ENCODE results near the gene ADTRP. TPM values are rescaled to one million over a fixed set of nuclear protein-coding genes. Genes with fewer than 3 reads are reported as not detected.

The ADTRP gene
- total RNA-seq, 1 experiment from 2014 or later = not detected

DNA sequence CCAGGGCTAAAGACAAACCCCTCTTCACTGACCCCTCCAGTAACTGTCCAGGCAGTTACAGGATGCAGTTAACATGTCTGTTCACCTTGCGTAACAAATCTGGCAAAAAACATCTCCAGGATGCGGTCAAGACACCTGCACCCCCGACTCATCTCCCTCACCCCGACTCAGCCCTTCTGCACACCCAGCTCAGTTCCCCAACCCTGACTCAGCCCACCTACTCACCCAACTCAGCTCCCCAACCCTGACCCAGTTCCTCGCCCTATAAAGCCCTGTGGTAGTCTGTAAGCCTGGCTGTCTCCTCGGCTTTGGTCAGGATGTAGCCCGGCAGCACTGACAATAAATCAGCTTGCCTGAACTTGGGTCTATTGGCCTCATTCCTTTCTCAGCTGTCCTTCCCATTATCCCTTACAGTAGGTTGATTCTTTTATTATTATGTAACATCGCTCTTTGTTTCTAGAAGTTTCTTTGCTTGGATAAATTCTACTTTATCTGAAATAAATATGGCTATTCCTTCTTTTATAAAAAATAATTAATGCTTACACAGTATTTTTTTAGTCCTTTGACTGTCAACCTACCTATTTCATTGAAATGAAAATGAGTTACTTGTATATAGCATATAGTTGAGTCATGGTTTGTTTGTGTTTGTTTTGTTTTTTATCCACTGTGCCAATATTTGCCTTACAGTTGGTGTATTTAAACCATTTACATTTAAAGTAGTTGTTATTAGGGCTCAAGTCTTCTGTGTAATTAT, 12.9 kb upstream of the ADTRP start:
- Histone ChIP-seq H3K4me3 (no peak overlapping the region), H3K4me1 (no peaks in the 10 kb centered on the region), H3K27me3 (no peaks in the 10 kb centered on the region), H3K27ac (no peak overlapping the region), H3K9me3 (replicated peaks) (no peaks in the 10 kb centered on the region), H3K36me3 (no peaks in the 10 kb centered on the region)
- no peak for DNase-seq

DNA sequence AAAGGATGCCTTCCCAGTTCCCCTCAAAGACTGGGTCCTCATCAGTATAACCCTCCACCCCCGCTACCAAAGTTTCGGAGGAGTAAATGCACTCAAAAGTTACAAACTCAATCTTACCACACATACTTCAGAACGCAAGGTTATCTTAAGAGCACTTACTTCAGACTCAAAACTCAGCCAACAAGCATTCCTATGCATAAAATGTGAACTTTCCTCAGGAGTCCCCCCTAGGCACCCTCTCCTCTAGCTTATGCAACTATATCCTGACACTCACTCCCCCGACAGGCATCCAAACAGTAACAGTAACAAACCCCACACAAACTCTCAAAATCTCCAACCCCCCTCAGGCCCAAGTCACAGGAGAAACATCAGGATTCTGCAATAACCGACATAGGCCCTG, 11.1 kb upstream of the ADTRP start:
- no peaks in the 10 kb centered on the region for H3K27me3 ChIP-seq
- H3K9me3 ChIP-seq (replicated peaks) = no peaks in the 10 kb centered on the region
- H3K4me1 ChIP-seq = no peaks in the 10 kb centered on the region
- no peak for DNase-seq
- H3K4me3 ChIP-seq = no peak overlapping the region
- H3K27ac ChIP-seq = no peak overlapping the region
- no peaks in the 10 kb centered on the region for H3K36me3 ChIP-seq

DNA sequence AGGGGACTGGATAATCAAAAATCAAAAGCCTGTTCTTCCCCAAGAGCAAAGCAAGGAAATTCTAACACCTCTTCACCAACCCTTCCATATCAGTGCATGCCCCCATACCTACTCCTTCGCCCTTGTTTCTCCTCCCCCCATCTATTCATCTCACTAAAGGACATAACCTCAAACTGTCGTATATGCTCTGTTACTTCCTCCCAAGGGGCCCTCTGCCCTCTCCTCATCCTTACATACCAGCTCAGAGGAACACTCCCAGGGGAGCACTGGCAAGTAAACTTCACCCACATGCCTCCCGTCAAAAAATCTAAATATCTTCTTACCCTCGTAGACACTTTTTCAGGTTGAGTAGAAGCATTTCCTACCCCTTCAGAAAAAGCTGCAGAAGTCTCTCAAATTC, 9.4 kb upstream of the ADTRP start:
- H3K9me3 ChIP-seq (replicated peaks) = no peaks in the 10 kb centered on the region
- no peaks in the 10 kb centered on the region for H3K4me1 ChIP-seq
- no peak overlapping the region for H3K27ac ChIP-seq
- H3K27me3 ChIP-seq = no peaks in the 10 kb centered on the region
- no peaks in the 10 kb centered on the region for H3K36me3 ChIP-seq
- no peak overlapping the region for H3K4me3 ChIP-seq
- no peak for DNase-seq

DNA sequence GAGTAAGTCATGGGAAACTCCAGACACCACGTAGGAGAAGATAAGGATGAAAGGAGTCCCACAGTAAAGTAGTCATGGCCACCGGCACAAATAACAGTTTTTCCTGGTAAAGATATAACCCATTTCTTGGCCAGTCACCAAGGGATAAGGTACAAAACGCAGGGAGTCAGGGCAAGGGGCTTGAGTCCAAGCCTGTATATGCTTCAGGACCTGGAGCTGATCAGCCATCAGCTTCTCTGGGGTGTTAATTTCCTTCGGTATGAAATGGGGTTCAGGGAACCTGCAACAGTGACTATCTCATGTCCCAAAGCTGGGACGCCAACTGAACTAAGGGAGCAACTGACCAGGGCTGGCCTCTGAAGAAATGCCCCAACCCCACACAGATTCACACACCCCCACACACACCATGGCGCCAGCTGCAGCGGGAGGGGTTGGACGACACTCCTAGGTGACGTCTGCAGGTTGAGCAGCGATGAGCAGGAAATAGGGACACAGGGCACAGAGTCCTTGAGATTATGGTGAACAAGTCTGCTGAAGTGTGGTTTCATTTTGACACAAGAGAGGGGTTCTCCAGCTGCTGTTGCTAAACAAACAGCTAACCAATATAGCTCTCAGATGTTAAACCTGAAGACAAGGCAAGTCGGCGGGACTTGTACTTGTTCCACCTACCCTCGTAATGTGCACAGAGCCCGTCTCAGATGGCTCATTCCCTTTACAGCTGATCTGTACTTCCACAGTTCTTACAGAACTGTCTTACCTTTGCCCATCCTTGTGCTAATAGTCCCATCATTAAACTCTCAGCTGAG, 7.4 kb upstream of the ADTRP start:
- no peak overlapping the region for H3K27ac ChIP-seq
- no peaks in the 10 kb centered on the region for H3K9me3 ChIP-seq (replicated peaks)
- H3K4me1 ChIP-seq = no peaks in the 10 kb centered on the region
- no peak overlapping the region for H3K4me3 ChIP-seq
- H3K27me3 ChIP-seq = no peaks in the 10 kb centered on the region
- no peaks in the 10 kb centered on the region for H3K36me3 ChIP-seq
- DNase-seq = no peak

DNA sequence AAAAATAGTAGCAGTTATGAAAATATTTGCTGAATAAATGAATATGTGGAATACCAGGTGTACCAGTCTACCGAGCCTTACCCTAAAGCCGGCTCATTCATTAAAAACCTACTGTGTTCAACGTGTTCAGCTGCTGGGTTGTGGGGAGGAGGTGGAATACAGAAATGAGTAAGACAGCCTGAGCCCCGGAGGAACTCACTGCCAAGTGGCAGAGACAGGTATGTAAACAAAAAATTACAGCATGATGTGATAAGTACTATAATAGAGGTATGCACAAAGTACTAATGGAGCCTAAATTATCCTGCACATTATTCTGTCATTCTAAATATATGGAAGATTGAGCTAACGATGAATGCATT, 6.8 kb upstream of the ADTRP start:
- Histone ChIP-seq H3K9me3 (replicated peaks) (no peaks in the 10 kb centered on the region), H3K4me1 (no peaks in the 10 kb centered on the region), H3K4me3 (no peak overlapping the region), H3K27me3 (no peaks in the 10 kb centered on the region), H3K27ac (no peak overlapping the region), H3K36me3 (no peaks in the 10 kb centered on the region)
- no peak for DNase-seq

DNA sequence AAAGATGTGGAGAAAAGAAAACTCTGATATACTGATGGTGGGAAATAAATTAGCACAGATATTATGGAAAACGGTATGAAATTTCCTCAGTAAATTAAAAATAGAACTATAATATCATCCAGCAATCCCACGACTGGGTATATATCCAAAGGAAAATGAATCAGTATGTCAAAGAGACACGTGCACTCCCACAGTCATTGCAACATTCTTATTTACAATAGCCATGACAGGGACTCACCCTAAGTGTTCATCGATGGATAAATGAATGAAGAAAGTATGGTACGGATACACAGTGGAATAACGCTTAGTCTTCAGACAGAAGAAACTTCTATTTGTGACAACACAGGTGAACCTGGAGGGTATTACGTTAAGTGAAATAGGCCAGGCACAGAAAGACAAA, 5.7 kb upstream of the ADTRP start:
- no peak for DNase-seq
- Histone ChIP-seq H3K9me3 (replicated peaks) (no peaks in the 10 kb centered on the region), H3K4me3 (no peak overlapping the region), H3K27ac (no peak overlapping the region), H3K4me1 (no peaks in the 10 kb centered on the region), H3K36me3 (no peaks in the 10 kb centered on the region), H3K27me3 (no peaks in the 10 kb centered on the region)

DNA sequence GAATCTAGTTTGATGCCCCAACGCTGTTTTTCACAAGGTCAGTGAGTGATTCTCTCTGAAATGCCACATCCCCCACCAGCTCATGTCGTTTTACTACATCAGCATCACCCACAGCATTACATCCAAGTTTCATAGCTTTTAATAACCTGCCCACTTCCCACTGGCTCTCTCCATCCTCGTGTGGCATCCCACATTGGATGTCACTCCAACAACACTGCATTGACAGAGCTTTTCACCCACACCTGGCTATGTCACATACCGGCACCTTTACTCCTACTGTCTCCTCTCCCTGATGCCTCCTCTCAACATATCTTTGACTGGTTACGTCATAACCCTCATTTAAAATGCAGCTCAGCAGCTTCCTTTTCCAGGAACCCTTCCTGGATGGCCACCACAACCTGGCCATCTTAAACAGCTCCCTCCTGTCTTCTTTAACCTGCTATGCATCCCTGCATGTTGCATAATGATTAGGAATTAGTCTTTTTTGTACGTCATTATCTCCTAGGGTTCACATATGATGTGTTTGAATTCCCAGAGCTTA, 5.0 kb upstream of the ADTRP start:
- no peaks in the 10 kb centered on the region for H3K27me3 ChIP-seq
- no peaks in the 10 kb centered on the region for H3K36me3 ChIP-seq
- H3K9me3 ChIP-seq (replicated peaks) = no peaks in the 10 kb centered on the region
- no peak for DNase-seq
- H3K27ac ChIP-seq = no peak overlapping the region
- H3K4me1 ChIP-seq = no peaks in the 10 kb centered on the region
- no peak overlapping the region for H3K4me3 ChIP-seq

DNA sequence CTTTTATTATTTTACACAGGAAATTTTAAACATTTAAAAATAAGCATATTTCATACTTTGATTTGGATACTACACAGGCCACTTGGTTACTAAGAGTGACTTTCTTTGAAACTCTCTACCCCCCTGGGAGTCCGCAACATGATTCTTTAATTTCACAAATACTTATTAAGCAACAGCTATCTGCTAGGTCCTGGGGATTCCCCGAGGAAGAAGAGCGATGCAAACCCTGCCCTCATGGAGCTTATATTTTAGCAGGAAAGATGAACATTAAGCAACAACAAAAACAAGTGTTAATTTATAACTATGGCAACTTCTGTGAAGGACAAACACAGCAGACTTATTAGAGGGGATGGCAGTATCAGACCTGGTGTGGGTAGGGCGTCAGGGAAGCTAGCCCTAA, 3.9 kb upstream of the ADTRP start:
- no peak overlapping the region for H3K27ac ChIP-seq
- H3K4me3 ChIP-seq = no peak overlapping the region
- no peaks in the 10 kb centered on the region for H3K4me1 ChIP-seq
- H3K9me3 ChIP-seq (replicated peaks) = no peaks in the 10 kb centered on the region
- no peak for DNase-seq
- H3K27me3 ChIP-seq = no peaks in the 10 kb centered on the region
- no peaks in the 10 kb centered on the region for H3K36me3 ChIP-seq

DNA sequence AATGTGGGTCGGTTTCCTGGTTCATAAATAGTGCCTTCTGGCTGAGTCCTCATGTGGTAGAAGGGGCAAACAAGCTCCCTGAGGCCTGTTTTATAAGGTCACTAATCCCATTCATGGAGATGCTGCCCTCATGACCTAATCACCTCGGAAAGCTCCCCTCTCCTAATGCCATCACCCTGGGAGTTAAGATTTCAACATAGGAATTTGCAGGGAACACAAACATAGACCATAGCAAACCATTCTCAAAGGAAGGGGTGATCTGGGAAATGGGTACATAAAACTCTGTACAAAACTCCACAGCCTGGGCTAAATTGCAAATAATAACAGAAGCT, 1.5 kb upstream of the ADTRP start:
- H3K27me3 ChIP-seq = no peaks in the 10 kb centered on the region
- no peak overlapping the region for H3K4me3 ChIP-seq
- no peak for DNase-seq

DNA sequence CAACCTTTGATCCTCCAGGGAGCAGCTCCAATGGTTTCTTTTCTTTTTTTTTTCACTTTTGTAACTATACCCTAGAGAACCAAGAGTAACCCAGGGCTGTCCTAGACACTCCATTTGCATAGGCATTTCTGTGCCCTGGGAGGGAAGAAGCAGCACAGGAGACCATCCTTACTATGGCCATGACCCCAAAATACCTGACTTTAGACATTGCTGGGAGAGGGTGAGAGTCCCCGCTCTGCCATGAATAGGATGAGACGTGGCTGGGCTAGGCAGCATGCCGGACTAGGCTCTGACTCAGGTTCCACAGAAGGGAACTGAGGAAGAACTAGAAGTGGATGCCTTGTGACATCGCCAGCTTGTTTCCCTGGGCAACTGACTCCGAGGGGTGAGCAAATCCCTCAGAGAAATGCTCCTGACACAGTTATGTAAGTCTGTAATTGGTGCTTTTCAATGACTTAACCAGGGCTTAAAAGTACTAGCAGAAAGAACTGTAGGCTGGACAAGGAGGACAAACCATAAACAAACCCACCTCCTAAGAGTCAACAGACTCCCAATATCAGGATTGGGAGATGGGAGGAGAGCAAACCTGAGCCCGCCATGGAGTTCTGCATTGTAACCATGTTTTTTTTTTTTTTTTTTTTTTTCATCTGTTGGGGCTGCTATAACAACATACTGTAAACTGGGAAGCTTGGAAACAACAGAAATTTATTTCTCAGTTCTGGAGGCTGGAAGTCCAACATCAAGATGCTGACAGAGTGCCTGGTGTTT, 910 bp upstream of the ADTRP start:
- Histone ChIP-seq H3K4me1 (no peaks in the 10 kb centered on the region), H3K27ac (no peak overlapping the region), H3K4me3 (no peak overlapping the region), H3K36me3 (no peaks in the 10 kb centered on the region), H3K9me3 (replicated peaks) (no peaks in the 10 kb centered on the region), H3K27me3 (no peaks in the 10 kb centered on the region)
- DNase-seq = no peak

More for the DNA sequence above, 1.5 kb upstream of the ADTRP start:
- no peaks in the 10 kb centered on the region for H3K4me1 ChIP-seq
- no peak overlapping the region for H3K27ac ChIP-seq
- H3K36me3 ChIP-seq = no peaks in the 10 kb centered on the region
- no peaks in the 10 kb centered on the region for H3K9me3 ChIP-seq (replicated peaks)

DNA sequence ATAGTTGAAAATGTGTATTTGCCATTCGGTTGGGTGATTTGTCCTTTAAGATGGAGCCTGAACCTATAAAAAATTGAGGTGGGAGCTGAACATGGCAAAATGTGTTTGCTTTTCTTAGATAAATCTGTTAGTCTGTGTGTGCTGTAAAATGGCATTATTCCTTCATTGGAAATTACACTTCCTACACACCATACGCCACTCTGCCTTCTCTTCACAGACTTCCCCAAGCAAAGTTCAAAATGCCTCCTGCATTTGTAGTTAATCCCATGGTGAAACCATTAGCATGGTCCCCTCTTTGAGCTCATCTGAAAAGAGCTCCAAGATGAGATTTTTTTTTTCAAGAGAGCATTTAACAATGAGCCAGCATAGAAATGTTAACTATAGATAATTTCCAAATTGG, 567 bp downstream of the ADTRP start:
- Histone ChIP-seq H3K27ac (no peak overlapping the region), H3K4me3 (no peak overlapping the region), H3K9me3 (replicated peaks) (no peaks in the 10 kb centered on the region), H3K4me1 (no peaks in the 10 kb centered on the region), H3K36me3 (no peaks in the 10 kb centered on the region), H3K27me3 (no peaks in the 10 kb centered on the region)
- no peak for DNase-seq

DNA sequence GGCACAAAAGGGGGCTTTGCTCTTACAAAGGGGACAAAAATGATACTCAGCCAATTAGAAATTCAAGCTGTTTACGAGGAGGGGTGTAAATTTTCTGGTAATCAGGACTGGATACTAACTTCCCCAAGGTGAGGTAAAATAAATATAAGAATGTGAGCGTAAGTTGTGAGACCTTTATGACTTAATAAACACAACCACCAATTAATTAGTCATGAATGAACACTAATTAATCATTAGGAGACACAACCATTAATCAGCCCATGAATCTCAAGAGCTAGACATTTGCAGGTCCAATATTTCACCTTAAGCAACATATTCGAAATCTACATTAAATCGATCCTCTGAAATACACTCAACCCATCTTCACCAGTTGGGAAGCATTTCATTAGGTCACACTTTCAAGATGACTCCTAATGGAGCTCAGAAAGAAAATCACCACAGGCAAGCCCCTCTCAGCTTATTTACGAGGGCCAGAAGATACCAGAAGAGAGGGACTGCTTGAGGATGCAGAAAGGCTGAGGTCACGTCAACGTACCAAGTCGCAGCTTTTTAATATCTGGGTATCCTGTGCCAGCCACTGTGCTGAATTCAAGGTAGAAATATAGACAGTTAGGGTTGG, 2.7 kb downstream of the ADTRP start:
- DNase-seq = no peak
- H3K4me1 ChIP-seq = no peaks in the 10 kb centered on the region
- no peak overlapping the region for H3K27ac ChIP-seq

DNA sequence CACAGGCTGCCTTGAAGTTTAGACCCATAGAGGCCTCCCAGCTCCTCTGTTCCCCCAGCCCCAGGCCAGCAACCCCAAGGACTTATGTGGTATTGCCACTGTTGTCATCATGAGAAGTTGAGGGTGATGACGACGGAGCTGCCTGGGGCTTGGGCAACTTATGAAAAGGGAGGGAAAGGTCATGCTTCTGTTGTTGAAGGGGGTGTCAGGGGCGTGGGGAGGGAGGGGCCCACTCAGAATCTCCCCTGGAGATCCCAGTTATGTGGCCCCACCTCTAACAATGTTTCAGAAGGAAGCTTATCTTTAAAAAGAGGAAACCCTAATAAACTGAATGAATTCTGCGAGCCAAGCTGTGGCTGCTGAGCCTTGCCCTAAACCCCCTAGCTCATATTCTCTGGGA, 4.2 kb downstream of the ADTRP start:
- no peaks in the 10 kb centered on the region for H3K9me3 ChIP-seq (replicated peaks)
- H3K4me3 ChIP-seq = no peak overlapping the region
- H3K27me3 ChIP-seq = no peaks in the 10 kb centered on the region
- no peak for DNase-seq
- no peaks in the 10 kb centered on the region for H3K4me1 ChIP-seq
- no peaks in the 10 kb centered on the region for H3K36me3 ChIP-seq
- no peak overlapping the region for H3K27ac ChIP-seq

More for the DNA sequence above, 2.7 kb downstream of the ADTRP start:
- no peaks in the 10 kb centered on the region for H3K27me3 ChIP-seq
- no peaks in the 10 kb centered on the region for H3K36me3 ChIP-seq
- no peaks in the 10 kb centered on the region for H3K9me3 ChIP-seq (replicated peaks)
- no peak overlapping the region for H3K4me3 ChIP-seq

DNA sequence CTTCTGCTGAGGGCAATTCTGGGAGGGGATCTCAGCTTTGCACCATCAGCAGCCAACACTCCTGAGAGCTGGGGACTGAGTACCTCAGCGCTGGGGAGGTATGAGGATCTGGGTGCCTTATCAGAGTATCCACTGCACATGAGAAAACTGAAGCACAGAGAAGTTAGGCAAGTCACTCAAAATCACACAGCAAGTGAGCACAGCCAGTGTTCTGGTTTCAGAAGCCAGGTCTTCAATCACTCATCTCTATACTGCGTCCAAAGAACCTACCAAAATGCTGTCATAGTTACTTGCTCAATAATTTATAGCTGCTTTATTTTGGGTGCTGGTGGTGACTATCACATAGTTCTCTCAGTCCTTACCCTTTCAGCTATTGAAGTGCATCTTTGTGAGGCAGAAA, 5.0 kb downstream of the ADTRP start:
- Histone ChIP-seq H3K27ac (no peak overlapping the region), H3K9me3 (replicated peaks) (no peaks in the 10 kb centered on the region), H3K36me3 (no peaks in the 10 kb centered on the region), H3K4me1 (no peaks in the 10 kb centered on the region), H3K4me3 (no peak overlapping the region), H3K27me3 (no peaks in the 10 kb centered on the region)
- no peak for DNase-seq

DNA sequence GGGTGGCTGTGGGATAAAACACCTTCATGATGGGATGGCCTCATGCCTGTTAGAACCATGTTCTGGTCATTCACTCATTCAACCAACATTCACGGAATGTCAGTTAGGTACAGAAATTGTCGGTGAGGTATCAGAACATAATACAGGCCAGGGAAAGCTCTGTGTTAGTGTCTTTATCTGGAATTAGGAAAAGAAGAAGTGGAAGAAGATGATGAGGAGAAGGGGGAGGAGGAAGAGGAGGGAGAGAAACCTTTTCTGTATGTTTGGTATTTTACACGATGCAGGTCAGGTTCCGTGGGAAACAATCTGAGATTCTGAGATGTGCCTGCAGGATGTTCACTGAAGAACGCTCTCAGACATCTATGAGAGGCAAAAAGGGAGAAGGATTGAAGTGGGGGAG, 5.6 kb downstream of the ADTRP start:
- Histone ChIP-seq H3K4me1 (no peaks in the 10 kb centered on the region), H3K9me3 (replicated peaks) (no peaks in the 10 kb centered on the region), H3K27me3 (no peaks in the 10 kb centered on the region), H3K36me3 (no peaks in the 10 kb centered on the region), H3K27ac (no peak overlapping the region), H3K4me3 (no peak overlapping the region)
- no peak for DNase-seq
